ENCODE results near the gene SLC4A1. TPM values are rescaled to one million over a fixed set of nuclear protein-coding genes. Genes with fewer than 3 reads are reported as not detected.

SLC4A1 gene
- total and polyA plus RNA-seq, 2 experiments from 2014 or later = not detected

- no peaks in the 10 kb centered on the region for H3K27me3 ChIP-seq (replicated peaks; ENCODE audit: insufficient read depth)
- TF ChIP-seq EZH2phosphoT487 (IDR thresholded peaks at IDR 0.05; ENCODE audit: insufficient read depth, low read depth) (no peak), EZH2 (IDR thresholded peaks at IDR 0.05; ENCODE audit: insufficient read depth, poor library complexity, severe bottlenecking) (no peak)
- H3K4me3 ChIP-seq = peak overlapping the region; percentile 89
- H3K27ac ChIP-seq = peak overlapping the region; percentile 88
- no peaks in the 10 kb centered on the region for H4K20me1 ChIP-seq (ENCODE audit: insufficient read depth)
- no peaks in the 10 kb centered on the region for H3K9me3 ChIP-seq (ENCODE audit: low read depth)
- H3K79me2 ChIP-seq (ENCODE audit: insufficient read depth) = peaks cover 29% of the 10 kb centered on the region
- 11% methylated on average over 30 to 36 of the region's 36 CpGs for WGBS, 2 experiments (ENCODE audit: low coverage in 1 of 2, low lambda C conversion rate in 2 of 2, missing lambda C conversion rate in 2 of 2)
- H3K4me2 ChIP-seq (ENCODE audit: unreplicated experiment) = peak overlapping the region; percentile 87
- peaks cover 49% of the 10 kb centered on the region for H3F3A ChIP-seq (ENCODE audit: insufficient read depth)
- peak; percentile 31 for DNase-seq
- peaks cover 3% of the 10 kb centered on the region; the same call in 1 of the 2 replicates for H3K36me3 ChIP-seq (ENCODE audit: low read depth)
- H2AFZ ChIP-seq = peak overlapping the region; percentile 78
- H3K4me1 ChIP-seq (ENCODE audit: insufficient read depth) = peaks cover 28% of the 10 kb centered on the region
- H3K9ac ChIP-seq = peak overlapping the region; percentile 89
- in situ Hi-C loops (cut with MboI) = loop anchor here (25.0 kb wide), 2 partner anchors 337 to 437 kb away; no protein-coding TSS in a partner anchor
- H3K9me2 ChIP-seq (ENCODE audit: insufficient read depth) = no peaks in the 10 kb centered on the region
These were observed 67.3 kb downstream of the SLC4A1 start for GRCh38 chr17:44200478-44201155.

GRCh38 chr17:44199553-44200477 lies 68.1 kb downstream of the SLC4A1 start, which contains the start of gene ATXN7L3:
Gene ATXN7L3, minus strand, starts transcription at chr17:44199884. Its CDS starts 1,814 bp downstream, at chr17:44198070.
- Histone ChIP-seq H3F3A (ENCODE audit: insufficient read depth) (peaks cover 44% of the 10 kb centered on the region), H3K4me3 (peak within 1 kb of the TSS; percentile 89), H3K9me2 (ENCODE audit: insufficient read depth) (no peaks in the 10 kb centered on the region), H3K27ac (peak within 1 kb of the TSS; percentile 88), H4K20me1 (ENCODE audit: insufficient read depth) (no peaks in the 10 kb centered on the region), H3K4me1 (ENCODE audit: insufficient read depth) (peaks cover 24% of the 10 kb centered on the region), H3K27me3 (replicated peaks; ENCODE audit: insufficient read depth) (no peaks in the 10 kb centered on the region), H3K36me3 (ENCODE audit: low read depth) (peaks cover 11% of the 10 kb centered on the region; the same call in 1 of the 2 replicates), H3K9me3 (ENCODE audit: low read depth) (no peaks in the 10 kb centered on the region), H2AFZ (peak within 1 kb of the TSS; percentile 78), H3K79me2 (ENCODE audit: insufficient read depth) (peaks cover 29% of the 10 kb centered on the region), H3K9ac (peak within 1 kb of the TSS; percentile 89), H3K4me2 (ENCODE audit: unreplicated experiment) (peak within 1 kb of the TSS; percentile 96)
- no peak for TF ChIP-seq EZH2 (IDR thresholded peaks at IDR 0.05; ENCODE audit: insufficient read depth, poor library complexity, severe bottlenecking)
- TF ChIP-seq EZH2phosphoT487 (IDR thresholded peaks at IDR 0.05; ENCODE audit: insufficient read depth, low read depth) = no peak
- peak; percentile 100 for DNase-seq
- 1 to 20% methylated on average over 1 to 108 of the region's 126 CpGs for WGBS, 2 experiments (ENCODE audit: low coverage in 1 of 2, low lambda C conversion rate in 2 of 2, missing lambda C conversion rate in 2 of 2)
- in situ Hi-C loops (cut with MboI) = loop anchor here (25.0 kb wide), 2 partner anchors 337 to 437 kb away; no protein-coding TSS in a partner anchor

GRCh38 chr17:44198721-44199552 lies 69.0 kb downstream of the SLC4A1 start:
- H3K79me2 ChIP-seq (ENCODE audit: insufficient read depth) = peaks cover 29% of the 10 kb centered on the region
- H3K27ac ChIP-seq = peak overlapping the region; percentile 88
- in situ Hi-C loops (cut with MboI) = no loop called here
- H3K4me3 ChIP-seq = peak overlapping the region; percentile 89
- no peaks in the 10 kb centered on the region for H3K9me2 ChIP-seq (ENCODE audit: insufficient read depth)
- H3F3A ChIP-seq (ENCODE audit: insufficient read depth) = peaks cover 35% of the 10 kb centered on the region
- H3K4me1 ChIP-seq (ENCODE audit: insufficient read depth) = peaks cover 16% of the 10 kb centered on the region
- peaks cover 14% of the 10 kb centered on the region; the same call in 1 of the 2 replicates for H3K36me3 ChIP-seq (ENCODE audit: low read depth)
- WGBS, 2 experiments (ENCODE audit: low coverage in 1 of 2, low lambda C conversion rate in 2 of 2, missing lambda C conversion rate in 2 of 2) = 1 to 2% methylated on average over 15 to 40 of the region's 68 CpGs
- H3K27me3 ChIP-seq (replicated peaks; ENCODE audit: insufficient read depth) = no peaks in the 10 kb centered on the region
- peak overlapping the region; percentile 89 for H3K9ac ChIP-seq
- no peak for TF ChIP-seq EZH2phosphoT487 (IDR thresholded peaks at IDR 0.05; ENCODE audit: insufficient read depth, low read depth)
- TF ChIP-seq EZH2 (IDR thresholded peaks at IDR 0.05; ENCODE audit: insufficient read depth, poor library complexity, severe bottlenecking) = no peak
- peak overlapping the region; percentile 96 for H3K4me2 ChIP-seq (ENCODE audit: unreplicated experiment)
- DNase-seq = peak; percentile 76
- no peaks in the 10 kb centered on the region for H4K20me1 ChIP-seq (ENCODE audit: insufficient read depth)
- no peaks in the 10 kb centered on the region for H3K9me3 ChIP-seq (ENCODE audit: low read depth)
- H2AFZ ChIP-seq = peak overlapping the region; percentile 6; the same call in 1 of the 2 replicates

Small RNA genes lying within 50 kb of the gene (microRNA-seq; reads per million reads assigned to microRNA genes)
- not detected for gene MIR6782 (ENCODE audit: borderline number of aligned reads)

Small RNA genes lying within 50 kb of the gene (small RNA-seq; reads per million reads assigned to genes)
- not detected for gene MIR6782 (ENCODE audit: low read depth, low replicate concordance)
- not detected for gene RF00012 (ENCODE audit: low read depth, low replicate concordance)
- not detected for gene RN7SL507P (ENCODE audit: low read depth, low replicate concordance)
- gene RNU6-453P (ENCODE audit: low read depth, low replicate concordance) = not detected

Other genes with a start within 250 kb of the SLC4A1 start
- gene LSM12, start 201.5 kb downstream of the SLC4A1 start, total RNA-seq (2014; rRNA removed; shearing (Covaris generic)) = 36.1 and 49.4 TPM in 2 replicates
- gene LSM12, start 201.5 kb downstream of the SLC4A1 start, polyA plus RNA-seq (2016; fragmentation: Nextera tagmentation; extraction: Ambion mirVana) = 122 and 125 TPM in 2 replicates
- gene G6PC3, start 197.4 kb downstream of the SLC4A1 start, total RNA-seq (2014; rRNA removed; shearing (Covaris generic)) = 57.4 and 68.5 TPM in 2 replicates
- 121 and 128 TPM in 2 replicates for gene G6PC3, start 197.4 kb downstream of the SLC4A1 start, polyA plus RNA-seq (2016; fragmentation: Nextera tagmentation; extraction: Ambion mirVana)
- gene HDAC5, start 144.5 kb downstream of the SLC4A1 start, total RNA-seq (2014; rRNA removed; shearing (Covaris generic)) = 84.4 and 98.7 TPM in 2 replicates
- 28.5 and 32.2 TPM in 2 replicates for gene HDAC5, start 144.5 kb downstream of the SLC4A1 start, polyA plus RNA-seq (2016; fragmentation: Nextera tagmentation; extraction: Ambion mirVana)
- gene HROB, start 126.2 kb downstream of the SLC4A1 start, total RNA-seq (2014; rRNA removed; shearing (Covaris generic)) = 1.3 and 1.8 TPM in 2 replicates
- gene HROB, start 126.2 kb downstream of the SLC4A1 start, polyA plus RNA-seq (2016; fragmentation: Nextera tagmentation; extraction: Ambion mirVana) = 3.5 and 3.6 TPM in 2 replicates
- not detected in 2 replicates for gene ASB16, start 97.4 kb downstream of the SLC4A1 start, total RNA-seq (2014; rRNA removed; shearing (Covaris generic))
- 0.22 and 0.25 TPM in 2 replicates for gene ASB16, start 97.4 kb downstream of the SLC4A1 start, polyA plus RNA-seq (2016; fragmentation: Nextera tagmentation; extraction: Ambion mirVana)
- 41.6 and 42.6 TPM in 2 replicates for gene TMUB2, start 81.2 kb downstream of the SLC4A1 start, total RNA-seq (2014; rRNA removed; shearing (Covaris generic))
- gene TMUB2, start 81.2 kb downstream of the SLC4A1 start, polyA plus RNA-seq (2016; fragmentation: Nextera tagmentation; extraction: Ambion mirVana) = 44.6 and 45.0 TPM in 2 replicates
- 48.2 and 60.4 TPM in 2 replicates for gene ATXN7L3, start 68.3 kb downstream of the SLC4A1 start, total RNA-seq (2014; rRNA removed; shearing (Covaris generic))
- gene ATXN7L3, start 68.3 kb downstream of the SLC4A1 start, polyA plus RNA-seq (2016; fragmentation: Nextera tagmentation; extraction: Ambion mirVana) = 9.8 and 10.0 TPM in 2 replicates
- gene UBTF, start 48.5 kb downstream of the SLC4A1 start, total RNA-seq (2014; rRNA removed; shearing (Covaris generic)) = 61.1 and 62.3 TPM in 2 replicates
- 48.2 and 48.4 TPM in 2 replicates for gene UBTF, start 48.5 kb downstream of the SLC4A1 start, polyA plus RNA-seq (2016; fragmentation: Nextera tagmentation; extraction: Ambion mirVana)
- gene RUNDC3A, start 40.5 kb upstream of the SLC4A1 start, total RNA-seq (2014; rRNA removed; shearing (Covaris generic)) = 0.11 TPM in 1 of 2 replicates, not detected in the other
- gene RUNDC3A, start 40.5 kb upstream of the SLC4A1 start, polyA plus RNA-seq (2016; fragmentation: Nextera tagmentation; extraction: Ambion mirVana) = 0.24 TPM in 1 of 2 replicates, not detected in the other
- 96.1 and 118 TPM in 2 replicates for gene SLC25A39, start 56.7 kb upstream of the SLC4A1 start, total RNA-seq (2014; rRNA removed; shearing (Covaris generic))
- gene SLC25A39, start 56.7 kb upstream of the SLC4A1 start, polyA plus RNA-seq (2016; fragmentation: Nextera tagmentation; extraction: Ambion mirVana) = 117 TPM in 2 replicates
- gene GRN, start 77.2 kb upstream of the SLC4A1 start, total RNA-seq (2014; rRNA removed; shearing (Covaris generic)) = 326 and 410 TPM in 2 replicates
- 440 and 446 TPM in 2 replicates for gene GRN, start 77.2 kb upstream of the SLC4A1 start, polyA plus RNA-seq (2016; fragmentation: Nextera tagmentation; extraction: Ambion mirVana)
- 4.6 and 4.8 TPM in 2 replicates for gene FAM171A2, start 95.7 kb upstream of the SLC4A1 start, total RNA-seq (2014; rRNA removed; shearing (Covaris generic))
- gene FAM171A2, start 95.7 kb upstream of the SLC4A1 start, polyA plus RNA-seq (2016; fragmentation: Nextera tagmentation; extraction: Ambion mirVana) = 0.25 and 0.46 TPM in 2 replicates
- not detected in 2 replicates for gene ITGA2B, start 121.5 kb upstream of the SLC4A1 start, total RNA-seq (2014; rRNA removed; shearing (Covaris generic))
- not detected in 2 replicates for gene ITGA2B, start 121.5 kb upstream of the SLC4A1 start, polyA plus RNA-seq (2016; fragmentation: Nextera tagmentation; extraction: Ambion mirVana)
- gene GPATCH8, start 235.3 kb upstream of the SLC4A1 start, total RNA-seq (2014; rRNA removed; shearing (Covaris generic)) = 18.0 and 24.7 TPM in 2 replicates
- 28.4 and 29.4 TPM in 2 replicates for gene GPATCH8, start 235.3 kb upstream of the SLC4A1 start, polyA plus RNA-seq (2016; fragmentation: Nextera tagmentation; extraction: Ambion mirVana)